K562 (cell line): ENCODE results near the gene COL4A4. TPM values are rescaled to one million over a fixed set of nuclear protein-coding genes. Genes with fewer than 3 reads are reported as not detected.
A peak's percentile ranks its signal among the peaks of the same experiment; 100 is the strongest.

Source experiments
- ATF3 ChIP-seq, 2 experiments: fragments of 450-650 bp in 1 of 2; sonication (generic) in 1 of 2; formaldehyde crosslinking in 1 of 2; IDR thresholded peaks in 1 of 2; conservative IDR thresholded peaks in 1 of 2; 2 replicates each; pipeline versions ENCODE4 v1.6.1 to v1.8.1; 2016 to 2023; ENCODE audit warnings: mild to moderate bottlenecking in 2 of 2, moderate library complexity in 2 of 2, inconsistent platforms in 1 of 2, missing genetic modification reagents in 1 of 2
- BRD4 ChIP-seq: fragments of 200-600 bp; sonication (generic); IDR thresholded peaks from 2 replicates; pipeline ENCODE4 v1.6.1; 2017; ENCODE audit warnings: inconsistent platforms
- CBX3 ChIP-seq, 2 experiments: IDR thresholded peaks; 1 replicate in 1 of 2; 2 replicates in 1 of 2; pipeline ENCODE4 v1.6.1; 2012; ENCODE audit warnings: inconsistent platforms in 2 of 2, low read length in 2 of 2, borderline replicate concordance in 1 of 2, control low read depth in 1 of 2
- CHD4 ChIP-seq: fragments of 200-600 bp; sonication (generic); IDR thresholded peaks from 3 replicates; pipeline ENCODE4 v1.6.1; 2012; ENCODE audit warnings: low read depth, mild to moderate bottlenecking, mixed read lengths, low read length, inconsistent platforms; ENCODE audit not compliant: insufficient read depth, insufficient replicate concordance, poor library complexity, severe bottlenecking
- DIDO1 ChIP-seq: fragments of 450-650 bp; IDR thresholded peaks from 2 replicates; pipeline ENCODE4 v1.6.1; 2016; ENCODE audit warnings: low read depth, missing biosample characterization, missing genetic modification characterization
- ETV1 ChIP-seq: fragments of 450-650 bp; conservative IDR thresholded peaks from 2 replicates; pipeline ENCODE4 v1.6.1; 2016; ENCODE audit warnings: missing genetic modification characterization, control low read depth, low read depth, missing compliant biosample characterization
- HMG20B ChIP-seq: fragments of 250-450 bp; sonication (Bioruptor Pico); IDR thresholded peaks from 2 replicates; pipeline ENCODE4 v1.5.0; 2021; ENCODE audit warnings: mild to moderate bottlenecking
- KAT7 ChIP-seq: sonication (generic); formaldehyde crosslinking; IDR thresholded peaks from 2 replicates; pipeline ENCODE4 v1.8.0; 2022; ENCODE audit warnings: missing genetic modification reagents, mild to moderate bottlenecking, borderline replicate concordance
- MITF ChIP-seq: IDR thresholded peaks from 2 replicates; pipeline ENCODE4 v1.6.1; 2014; ENCODE audit warnings: antibody characterized with exemption
- NBN ChIP-seq: fragments of 450-650 bp; IDR thresholded peaks from 2 replicates; pipeline ENCODE4 v1.6.1; 2016; ENCODE audit warnings: low read depth, mild to moderate bottlenecking
- OTX1 ChIP-seq: fragments of 450-650 bp; formaldehyde crosslinking; IDR thresholded peaks from 2 replicates; pipeline ENCODE4 v1.4.0; 2022; ENCODE audit warnings: mild to moderate bottlenecking
- PHB ChIP-seq: fragments of 250-450 bp; sonication (Bioruptor Pico); IDR thresholded peaks from 2 replicates; pipeline ENCODE4 v1.5.0; 2021
- RAD21 ChIP-seq, 2 experiments: fragments of 250-450 bp in 1 of 2; fragments of 450-650 bp in 1 of 2; sonication (Bioruptor Pico) in 1 of 2; formaldehyde crosslinking in 1 of 2; IDR thresholded peaks in 1 of 2; conservative IDR thresholded peaks in 1 of 2; 2 replicates each; pipeline versions ENCODE4 v1.4.0 to v1.8.0; 2020 to 2022; ENCODE audit warnings: mild to moderate bottlenecking in 2 of 2, moderate library complexity in 1 of 2
- SLC30A9 ChIP-seq: fragments of 250-450 bp; sonication (Bioruptor Pico); IDR thresholded peaks from 2 replicates; pipeline ENCODE4 v1.8.0; 2022; ENCODE audit warnings: mild to moderate bottlenecking, moderate library complexity
- SMARCA5 ChIP-seq: fragments of 450-650 bp; IDR thresholded peaks from 2 replicates; pipeline ENCODE4 v1.6.1; 2016
- SP2 ChIP-seq: IDR thresholded peaks from 2 replicates; pipeline ENCODE4 v1.6.1; 2011; ENCODE audit warnings: mild to moderate bottlenecking, low read depth, low read length, moderate library complexity; ENCODE audit not compliant: poor library complexity, severe bottlenecking; ENCODE audit errors: extremely low read depth
- SREBF1 ChIP-seq: fragments of 150-350 bp; IDR thresholded peaks from 2 replicates; pipeline ENCODE4 v1.6.1; 2014; ENCODE audit warnings: antibody characterized with exemption, low read depth, low read length, borderline replicate concordance
- ZNF184 ChIP-seq: sonication (generic); formaldehyde crosslinking; IDR thresholded peaks from 2 replicates; pipeline ENCODE4 v1.5.0; 2020; ENCODE audit warnings: missing genetic modification reagents
- ZNF384 ChIP-seq: IDR thresholded peaks from 2 replicates; pipeline ENCODE4 v1.6.1; 2012; ENCODE audit warnings: low read depth, low read length, improper control_type of control experiment
- ZNF431 ChIP-seq: sonication (generic); formaldehyde crosslinking; IDR thresholded peaks from 2 replicates; pipeline ENCODE4 v1.8.0; 2022; ENCODE audit warnings: mild to moderate bottlenecking, missing genetic modification reagents
- ZNF696 ChIP-seq: fragments of 250-450 bp; sonication (Bioruptor Pico); conservative IDR thresholded peaks from 2 replicates; pipeline ENCODE4 v1.4.0; 2020; ENCODE audit warnings: mild to moderate bottlenecking, moderate library complexity
- polyA plus RNA-seq, 8 experiments: library from polyadenylated mRNA; depleted of rRNA in 4 of 8; stranded (reverse) in 5 of 8; unstranded in 3 of 8; fragments of >200 nt; fragmentation: Nextera tagmentation in 2 of 8; fragmentation: Illumina TruSeq in 1 of 8; extraction: Ambion mirVana in 2 of 8; extraction: Trizol in 1 of 8; gene quantifications; 2 replicates each; pipeline versions ENCODE4 v1.2.1 to v1.2.3, GENCODE V29; 2011 to 2014; ENCODE audit warnings: inconsistent platforms in 1 of 8, missing spikeins in 1 of 8
- total RNA-seq, 7 experiments: library from RNA; depleted of rRNA in 6 of 7; stranded (reverse); fragments of >200 nt in 6 of 7; fragmentation: Illumina TruSeq in 2 of 7; extraction: Trizol in 2 of 7; gene quantifications; 2 replicates each; pipeline versions ENCODE4 v1.2.1 to v1.2.3, GENCODE V29; 2011 to 2021; ENCODE audit warnings: low replicate concordance in 1 of 7
- TF ChIP-seq, protein P1 (sequence below): fragments of 450-650 bp; IDR thresholded peaks from 2 replicates; pipeline ENCODE4 v1.6.1; 2017; ENCODE audit warnings: antibody characterized with exemption, mild to moderate bottlenecking

Gene COL4A4
- total and polyA plus RNA-seq, 9 of the 15 experiments (the other 6 are each of a cell fraction or from before 2014, with no cell fraction given) = under 0.01 to 0.01 TPM; not detected in 7

DNA sequence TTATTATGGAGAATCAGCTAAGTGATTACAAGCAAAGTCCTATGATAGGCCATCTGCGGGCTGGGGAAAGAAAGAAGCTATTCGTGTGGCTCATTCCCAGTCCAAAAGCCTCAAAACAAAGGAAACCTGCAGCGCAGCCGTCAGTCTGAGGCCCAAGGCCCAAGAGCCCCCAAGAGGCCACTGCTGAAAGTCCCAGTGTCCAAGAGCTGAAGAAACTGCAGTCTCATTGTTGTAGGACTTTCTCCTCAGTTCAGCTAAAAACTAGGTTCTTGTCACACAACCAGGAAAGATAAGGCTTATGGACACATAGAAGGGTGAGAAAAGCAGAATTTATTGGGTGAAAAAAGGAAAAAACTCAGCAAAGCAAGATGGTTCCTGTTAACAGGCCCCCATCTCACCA is 185.0 kb downstream of the COL4A4 start (continued):
- TF ChIP-seq, protein P1, sequence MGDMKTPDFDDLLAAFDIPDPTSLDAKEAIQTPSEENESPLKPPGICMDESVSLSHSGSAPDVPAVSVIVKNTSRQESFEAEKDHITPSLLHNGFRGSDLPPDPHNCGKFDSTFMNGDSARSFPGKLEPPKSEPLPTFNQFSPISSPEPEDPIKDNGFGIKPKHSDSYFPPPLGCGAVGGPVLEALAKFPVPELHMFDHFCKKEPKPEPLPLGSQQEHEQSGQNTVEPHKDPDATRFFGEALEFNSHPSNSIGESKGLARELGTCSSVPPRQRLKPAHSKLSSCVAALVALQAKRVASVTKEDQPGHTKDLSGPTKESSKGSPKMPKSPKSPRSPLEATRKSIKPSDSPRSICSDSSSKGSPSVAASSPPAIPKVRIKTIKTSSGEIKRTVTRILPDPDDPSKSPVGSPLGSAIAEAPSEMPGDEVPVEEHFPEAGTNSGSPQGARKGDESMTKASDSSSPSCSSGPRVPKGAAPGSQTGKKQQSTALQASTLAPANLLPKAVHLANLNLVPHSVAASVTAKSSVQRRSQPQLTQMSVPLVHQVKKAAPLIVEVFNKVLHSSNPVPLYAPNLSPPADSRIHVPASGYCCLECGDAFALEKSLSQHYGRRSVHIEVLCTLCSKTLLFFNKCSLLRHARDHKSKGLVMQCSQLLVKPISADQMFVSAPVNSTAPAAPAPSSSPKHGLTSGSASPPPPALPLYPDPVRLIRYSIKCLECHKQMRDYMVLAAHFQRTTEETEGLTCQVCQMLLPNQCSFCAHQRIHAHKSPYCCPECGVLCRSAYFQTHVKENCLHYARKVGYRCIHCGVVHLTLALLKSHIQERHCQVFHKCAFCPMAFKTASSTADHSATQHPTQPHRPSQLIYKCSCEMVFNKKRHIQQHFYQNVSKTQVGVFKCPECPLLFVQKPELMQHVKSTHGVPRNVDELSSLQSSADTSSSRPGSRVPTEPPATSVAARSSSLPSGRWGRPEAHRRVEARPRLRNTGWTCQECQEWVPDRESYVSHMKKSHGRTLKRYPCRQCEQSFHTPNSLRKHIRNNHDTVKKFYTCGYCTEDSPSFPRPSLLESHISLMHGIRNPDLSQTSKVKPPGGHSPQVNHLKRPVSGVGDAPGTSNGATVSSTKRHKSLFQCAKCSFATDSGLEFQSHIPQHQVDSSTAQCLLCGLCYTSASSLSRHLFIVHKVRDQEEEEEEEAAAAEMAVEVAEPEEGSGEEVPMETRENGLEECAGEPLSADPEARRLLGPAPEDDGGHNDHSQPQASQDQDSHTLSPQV = peak; percentile 47; the same call in 1 of the 2 replicates
- TF ChIP-seq BRD4 (no peak), KAT7 (CRISPR knock-in tag) (no peak), SLC30A9 (CRISPR knock-in tag) (no peak), MITF (no peak), ZNF384 (no peak), OTX1 (CRISPR knock-in tag) (no peak), ZNF696 (CRISPR knock-in tag) (no peak), PHB (CRISPR knock-in tag) (no peak), SMARCA5 (no peak), CBX3 (IDR thresholded peaks at IDR 0.05; ENCODE audit: borderline replicate concordance in 1 of 2, low read length in 2 of 2) (peak in 1 of 2 experiments; percentile 40; a peak in 1 of 3 replicates), NBN (0 out of 2 replicates have a peak, but pooled peaks have one; percentile 40), RAD21 (CRISPR knock-in tag; conservative IDR thresholded peaks at IDR 0.05 in 1 of 2, IDR thresholded peaks at IDR 0.05 in 1 of 2) (peak; percentile 26 to 49; a peak in 3 of 4 replicates), SREBF1 (no peak), CHD4 (no peak), ETV1 (tag) (no peak), ZNF184 (CRISPR knock-in tag) (no peak), HMG20B (CRISPR knock-in tag) (no peak), ATF3 (IDR thresholded peaks at IDR 0.05) (no peak), ATF3 (CRISPR knock-in tag; conservative IDR thresholded peaks at IDR 0.05) (no peak), DIDO1 (no peak), SP2 (no peak), ZNF431 (CRISPR knock-in tag) (no peak)
